HCT116 (cell line): Measurements from ENCODE around the gene UGGT2. TPM values are rescaled to one million over a fixed set of nuclear protein-coding genes. Genes with fewer than 3 reads are reported as not detected.

Source experiments
- ATAC-seq: fragments of 200-7000 bp; cut with Tn5 transposase; 2 replicates; pipeline ENCODE4 v1.9.1; 2020; ENCODE audit warnings: mild to moderate bottlenecking, moderate library complexity
- BruUV-seq: library from RNA; stranded (reverse); fragments of 400-500 nt; replicated peaks from 2 replicates; lab custom pipeline; 2021; lab: Mats Ljungman, UMichigan
- CTCF ChIA-PET: fragments of 300-600 bp; sonication (Branson Sonifier 250); formaldehyde crosslinking; loops from one replicate; lab custom pipeline; 2021; ENCODE audit warnings: antibody characterized with exemption; lab: Charles Lee
- POLR2A ChIA-PET: fragments of 300-600, 350-600 bp; sonication (Branson Sonifier 250); formaldehyde crosslinking; loops from one replicate; lab custom pipeline; 2021; ENCODE audit warnings: antibody characterized with exemption; lab: Charles Lee
- RAD21 ChIA-PET, 2 experiments: fragments of 300-600 bp; sonication (Branson Sonifier 250); formaldehyde crosslinking; loops; one replicate each; lab custom pipeline; 2023; ENCODE audit warnings: low total read pairs in 2 of 2; ENCODE audit not compliant: uncharacterized antibody in 2 of 2, unreplicated experiment in 2 of 2, low non-redundant PET in 1 of 2; lab: Charles Lee
- DNase-seq: peaks from one replicate; pipeline ENCODE4 v3.0.0-alpha.2; 2010; ENCODE audit warnings: low read depth, low spot score
- H2AFZ ChIP-seq: fragments of 200-600 bp; shearing (Covaris generic), sonication (generic); 2 replicates; pipeline ENCODE4 v1.6.1; 2017; ENCODE audit warnings: low read depth, mixed run types, mixed read lengths, antibody characterized with exemption, low read length; ENCODE audit not compliant: poor library complexity, severe bottlenecking
- H3K27ac ChIP-seq: 2 replicates; pipeline ENCODE4 v1.5.1; 2012; ENCODE audit warnings: low read depth, low read length
- H3K27me3 ChIP-seq: fragments of 200-600 bp; sonication (generic); 2 replicates; pipeline ENCODE4 v1.6.1; 2016; ENCODE audit warnings: mixed run types, low read length, mixed read lengths; ENCODE audit not compliant: insufficient read depth
- H3K36me3 ChIP-seq, 2 experiments: fragments of 200-500 bp in 1 of 2; fragments of 200-600 bp in 1 of 2; sonication (Bioruptor generic) in 1 of 2; sonication (generic) in 1 of 2; 2 replicates each; pipeline versions ENCODE4 v1.5.1 to v1.6.1; 2014 to 2016; ENCODE audit warnings: low read length in 2 of 2, inconsistent platforms in 1 of 2, mixed read lengths in 1 of 2, mixed run types in 1 of 2; ENCODE audit not compliant: insufficient read depth in 2 of 2, control insufficient read depth in 1 of 2
- H3K4me1 ChIP-seq, 2 experiments: fragments of 200-600 bp in 1 of 2; sonication (generic) in 1 of 2; 2 replicates each; pipeline versions ENCODE4 v1.5.1 to v1.6.1; 2012 to 2017; ENCODE audit warnings: low read length in 2 of 2, inconsistent platforms in 1 of 2, mild to moderate bottlenecking in 1 of 2, mixed read lengths in 1 of 2, mixed run types in 1 of 2, moderate library complexity in 1 of 2; ENCODE audit not compliant: insufficient read depth in 2 of 2, control insufficient read depth in 1 of 2
- H3K4me2 ChIP-seq: fragments of 200-600 bp; sonication (generic); 2 replicates; pipeline ENCODE4 v1.6.1; 2017; ENCODE audit warnings: mixed run types, low read length, mixed read lengths
- H3K4me3 ChIP-seq, 2 experiments: fragments of 200-600 bp in 1 of 2; sonication (generic) in 1 of 2; replicated peaks in 1 of 2; 2 replicates each; pipeline ENCODE4 v1.5.1; 2011 to 2016; ENCODE audit warnings: low read length in 2 of 2, control low read depth in 1 of 2, low read depth in 1 of 2, mild to moderate bottlenecking in 1 of 2, mixed read lengths in 1 of 2, mixed run types in 1 of 2
- H3K79me2 ChIP-seq: fragments of 200-600 bp; sonication (generic); 2 replicates; pipeline ENCODE4 v1.6.1; 2017; ENCODE audit warnings: mild to moderate bottlenecking, mixed run types, low read length, moderate library complexity, mixed read lengths; ENCODE audit not compliant: insufficient read depth
- H3K9ac ChIP-seq: fragments of 200-600 bp; sonication (generic); 2 replicates; pipeline ENCODE4 v1.6.1; 2016; ENCODE audit warnings: low read length, mixed read lengths
- H3K9me2 ChIP-seq: fragments of 200-600 bp; sonication (generic), shearing (Covaris generic); 2 replicates; pipeline ENCODE4 v1.6.1; 2017; ENCODE audit warnings: mixed run types, mild to moderate bottlenecking, moderate library complexity; ENCODE audit not compliant: insufficient read depth
- H3K9me3 ChIP-seq, 2 experiments: fragments of 200-500 bp in 1 of 2; fragments of 200-600 bp in 1 of 2; sonication (Bioruptor generic) in 1 of 2; sonication (generic) in 1 of 2; 2 replicates each; pipeline ENCODE4 v1.6.1; 2014 to 2017; ENCODE audit warnings: low read length in 2 of 2, mixed read lengths in 2 of 2, inconsistent platforms in 1 of 2, low read depth in 1 of 2, mild to moderate bottlenecking in 1 of 2, mixed run types in 1 of 2, moderate library complexity in 1 of 2; ENCODE audit not compliant: control insufficient read depth in 1 of 2, insufficient read depth in 1 of 2
- H4K20me1 ChIP-seq: fragments of 200-600 bp; sonication (generic), shearing (Covaris generic); 2 replicates; pipeline ENCODE4 v1.6.1; 2017; ENCODE audit warnings: mixed run types, mild to moderate bottlenecking, moderate library complexity; ENCODE audit not compliant: insufficient read depth
- CEBPB ChIP-seq: IDR thresholded peaks from 2 replicates; pipeline ENCODE4 v1.6.1; 2012; ENCODE audit warnings: low read depth
- EZH2 ChIP-seq: fragments of 200-600 bp; sonication (generic); IDR thresholded peaks from 2 replicates; pipeline ENCODE4 v1.6.1; 2017; ENCODE audit warnings: antibody characterized with exemption, mixed run types
- MAX ChIP-seq: IDR thresholded peaks from 2 replicates; pipeline ENCODE4 v1.6.1; 2012
- RAD21 ChIP-seq: IDR thresholded peaks from 2 replicates; pipeline ENCODE4 v1.6.1; 2012; ENCODE audit warnings: low read depth, mild to moderate bottlenecking
- SIN3A ChIP-seq: IDR thresholded peaks from 2 replicates; pipeline ENCODE4 v1.6.1; 2012; ENCODE audit warnings: low read depth
- SP1 ChIP-seq: IDR thresholded peaks from 2 replicates; pipeline ENCODE4 v1.6.1; 2012; ENCODE audit warnings: low read depth
- SRF ChIP-seq: IDR thresholded peaks from 2 replicates; pipeline ENCODE4 v1.6.1; 2012; ENCODE audit warnings: low read depth
- ZBTB33 ChIP-seq: IDR thresholded peaks from 2 replicates; pipeline ENCODE4 v1.6.1; 2011; ENCODE audit warnings: mild to moderate bottlenecking, low read length, moderate library complexity; ENCODE audit not compliant: insufficient replicate concordance; ENCODE audit errors: extremely low read depth
- ZFX ChIP-seq: fragments of 450-650 bp; IDR thresholded peaks from 2 replicates; pipeline ENCODE4 v1.6.1; 2017
- intact Hi-C: fragments of 100-400 bp; cut with micrococcal nuclease; formaldehyde crosslinking; loops from 2 replicates; pipeline ENCODE4 v1.10.0; 2022
- total RNA-seq: library from RNA; stranded (reverse); gene quantifications from one replicate; pipeline ENCODE4 v1.2.1, GENCODE V29; 2021; ENCODE audit not compliant: unreplicated experiment

UGGT2 gene
- total RNA-seq, 1 experiment from 2014 or later: 27.1 TPM

GRCh38 chr13:96086736-96087135, 33.5 kb upstream of the UGGT2 start:
- no peak overlapping the region for H3K4me3 ChIP-seq
- peaks cover 0 to 8% of the 10 kb centered on the region in 2 experiments; a peak in 1 of 4 replicates for H3K4me1 ChIP-seq
- no peaks in the 10 kb centered on the region for H3K9me3 ChIP-seq
- no peaks in the 10 kb centered on the region for H3K9me2 ChIP-seq
- no peaks in the 10 kb centered on the region for H3K79me2 ChIP-seq
- RAD21 ChIA-PET: no interaction called here
- CTCF ChIA-PET: no interaction called here
- no peak for ATAC-seq
- intact Hi-C loops: no loop called here
- no peak overlapping the region for H3K9ac ChIP-seq
- POLR2A ChIA-PET: no interaction called here
- peaks cover 52% of the 10 kb centered on the region for H3K27me3 ChIP-seq
- H4K20me1 ChIP-seq: no peaks in the 10 kb centered on the region; the same call in 1 of the 2 replicates
- no peak overlapping the region for H3K4me2 ChIP-seq
- no TSS peak for BruUV-seq
- H3K27ac ChIP-seq: no peak overlapping the region
- H3K36me3 ChIP-seq: no peaks in the 10 kb centered on the region
- TF ChIP-seq EZH2 (no peak), SP1 (no peak), CEBPB (no peak), SRF (no peak), RAD21 (no peak), ZBTB33 (no peak)
- DNase-seq: no peak
- no peak overlapping the region for H2AFZ ChIP-seq

- Histone ChIP-seq H4K20me1 (no peaks in the 10 kb centered on the region; the same call in 1 of the 2 replicates), H3K4me3 (no peak overlapping the region), H3K79me2 (no peaks in the 10 kb centered on the region), H2AFZ (no peak overlapping the region), H3K9me2 (no peaks in the 10 kb centered on the region), H3K9me3 (no peaks in the 10 kb centered on the region), H3K36me3 (no peaks in the 10 kb centered on the region), H3K9ac (no peak overlapping the region), H3K4me1 (no peaks in the 10 kb centered on the region), H3K4me2 (no peak overlapping the region), H3K27me3 (peaks cover 33% of the 10 kb centered on the region), H3K27ac (no peak overlapping the region)
- BruUV-seq: no TSS peak
- no peak for TF ChIP-seq SIN3A
- TF ChIP-seq ZFX: no peak
- no peak for TF ChIP-seq MAX
- no peak for TF ChIP-seq SRF
- DNase-seq: no peak
- ChIA-PET POLR2A (no interaction called here), RAD21 (no interaction called here), CTCF (no interaction called here)
- intact Hi-C loops: no loop called here
- no peak for ATAC-seq
Measured at GRCh38 chr13:96082640-96083039, 29.4 kb upstream of the UGGT2 start.
